Esophagus (tissue), 2 donors: ENCODE data around the gene TOX2. TPM values are rescaled to one million over a fixed set of nuclear protein-coding genes. Genes with fewer than 3 reads are reported as not detected.

Experiments
- H3K27ac ChIP-seq, 2 donors: one replicate each; pipeline ENCODE4 v1.5.1; 2013; ENCODE audit warnings: low read depth in 2 of 2, mild to moderate bottlenecking in 2 of 2, inconsistent platforms in 1 of 2, low read length in 1 of 2, moderate library complexity in 1 of 2
- H3K27me3 ChIP-seq, 2 donors: one replicate each; pipeline ENCODE4 v1.6.1; 2013; ENCODE audit warnings: low read length in 2 of 2, control low read depth in 1 of 2, mild to moderate bottlenecking in 1 of 2; ENCODE audit not compliant: insufficient read depth in 2 of 2, control insufficient read depth in 1 of 2
- H3K36me3 ChIP-seq, 2 donors: one replicate each; pipeline ENCODE4 v1.6.1; 2013; ENCODE audit warnings: low read length in 1 of 2; ENCODE audit not compliant: control insufficient read depth in 2 of 2, insufficient read depth in 2 of 2
- H3K4me1 ChIP-seq, 2 donors: one replicate each; pipeline ENCODE4 v1.6.1; 2013; ENCODE audit warnings: low read length in 1 of 2; ENCODE audit not compliant: control insufficient read depth in 2 of 2, insufficient read depth in 2 of 2
- H3K4me3 ChIP-seq, 2 donors: one replicate each; pipeline ENCODE4 v1.5.1; 2013; ENCODE audit warnings: low read length in 2 of 2, mild to moderate bottlenecking in 2 of 2, low read depth in 1 of 2, moderate library complexity in 1 of 2
- H3K9me3 ChIP-seq, 2 donors: one replicate each; pipeline ENCODE4 v1.6.1; 2013; ENCODE audit warnings: mild to moderate bottlenecking in 2 of 2, low read depth in 1 of 2, low read length in 1 of 2, moderate library complexity in 1 of 2; ENCODE audit not compliant: control insufficient read depth in 2 of 2, insufficient read depth in 1 of 2
- WGBS, 2 donors: extraction: QIAGEN DNeasy Blood & Tissue Kit; methylation state at CpG; one replicate each; pipeline ENCODE4 v1.1.7; 2013; 5-methylcytosine and 5-hydroxymethylcytosine counted together
- polyA plus RNA-seq, 2 donors: library from polyadenylated mRNA; stranded (reverse); fragments of 200-250 nt; gene quantifications; one replicate each; pipeline ENCODE4 v1.2.3, GENCODE V29; 2013
- donor health status: healthy with polysubstance abuse.
- donor health status: Bipolar disorder and iron deficiency.

TOX2 gene
- polyA plus RNA-seq, 2 donors: 6.9 to 10.5 TPM

DNA sequence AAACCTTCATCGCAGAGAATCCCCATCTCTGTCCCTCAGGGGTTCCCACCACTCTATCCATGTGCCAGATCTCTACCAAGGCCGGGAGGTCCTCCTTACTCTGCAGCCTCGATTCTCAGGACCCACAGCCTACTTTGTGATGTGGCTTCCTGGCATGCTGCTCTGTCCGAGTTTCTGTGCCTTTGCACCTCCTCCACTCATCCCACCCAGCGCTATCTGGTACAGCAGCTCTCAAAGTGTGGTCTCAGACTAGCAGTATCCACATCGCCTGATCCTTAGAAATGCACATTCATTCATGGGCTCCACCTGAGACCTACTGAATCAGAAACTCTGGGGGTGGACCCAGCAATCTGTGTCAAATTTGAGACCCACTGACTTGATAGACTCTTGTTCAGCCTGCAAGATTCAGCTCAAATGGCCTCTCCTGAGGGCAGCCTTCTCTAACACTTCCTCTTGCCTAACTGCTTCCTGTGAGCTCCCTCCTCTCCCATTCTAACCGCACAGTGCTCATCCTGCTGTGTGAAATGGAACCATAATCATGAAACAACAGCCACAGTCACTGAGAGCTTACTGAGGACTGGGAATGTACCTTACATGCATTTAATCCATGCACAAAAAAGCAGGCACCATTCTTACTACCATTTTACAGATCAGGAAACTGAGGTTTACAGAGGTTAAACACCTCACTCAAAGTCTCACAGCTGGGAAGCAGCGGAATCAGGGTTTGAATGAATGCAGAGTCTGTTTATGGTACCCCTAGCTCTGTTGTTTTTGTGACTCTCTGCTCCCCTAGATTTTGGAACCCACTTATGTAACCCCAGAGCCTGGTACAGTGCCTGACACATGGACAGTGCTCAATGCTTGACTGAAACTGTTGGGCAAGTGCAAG, 202.9 kb downstream of the TOX2 start:
- H3K4me1 ChIP-seq: no peaks in the 10 kb centered on the region
- H3K27ac ChIP-seq: peak overlapping the region in 1 of 2 donors; percentile 33
- no peaks in the 10 kb centered on the region for H3K27me3 ChIP-seq
- no peaks in the 10 kb centered on the region for H3K9me3 ChIP-seq
- H3K4me3 ChIP-seq: no peak overlapping the region
- H3K36me3 ChIP-seq: no peaks in the 10 kb centered on the region
- WGBS, 2 donors: 76 to 84% methylated on average over 8 of the region's 8 CpGs

DNA sequence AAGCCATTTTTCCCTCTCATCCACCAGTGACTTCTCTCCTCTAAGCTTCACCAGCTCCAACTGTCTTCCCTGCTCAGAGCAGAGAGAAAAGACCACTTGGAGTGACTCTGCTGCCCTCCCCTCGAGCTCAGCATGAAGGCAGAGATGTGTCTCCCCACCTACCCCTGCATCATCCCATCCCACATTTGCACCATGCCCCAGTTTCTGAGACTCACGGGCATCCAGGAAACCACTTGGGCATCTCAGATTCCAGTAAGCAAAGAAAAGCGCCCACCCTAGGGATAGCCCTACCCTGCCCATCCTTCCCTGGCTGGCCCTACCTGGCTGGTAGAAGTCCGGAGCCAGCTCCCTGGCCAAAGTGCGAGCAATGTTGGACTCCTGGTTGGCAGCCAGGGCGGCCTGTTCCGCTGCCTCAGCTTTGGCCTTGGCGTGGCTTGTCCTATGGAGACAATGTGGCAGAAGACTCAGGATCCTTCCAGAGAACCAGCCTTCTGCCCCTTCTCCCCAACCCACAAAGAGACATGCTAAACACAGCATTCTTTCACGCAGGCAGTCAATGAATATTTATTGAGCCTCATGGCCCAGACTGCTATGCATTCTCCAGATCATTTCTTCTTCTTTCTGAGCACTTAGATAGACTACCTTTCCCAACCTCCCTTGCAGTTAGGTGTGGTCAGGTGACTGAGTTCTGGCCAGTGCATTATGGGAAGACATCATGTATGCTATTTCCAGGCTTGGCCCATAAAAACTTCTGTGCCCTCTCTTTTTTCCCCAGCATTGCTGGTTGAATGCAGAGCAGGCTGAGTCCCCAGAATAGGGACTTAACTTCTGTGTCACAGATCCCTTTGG, 203.8 kb downstream of the TOX2 start:
- WGBS, 2 donors: 84% methylated on average over 9 of the region's 9 CpGs
- H3K36me3 ChIP-seq: no peaks in the 10 kb centered on the region
- H3K4me1 ChIP-seq: no peaks in the 10 kb centered on the region
- no peak overlapping the region for H3K4me3 ChIP-seq
- peak overlapping the region in 1 of 2 donors; percentile 28 for H3K27ac ChIP-seq
- H3K27me3 ChIP-seq: no peaks in the 10 kb centered on the region
- H3K9me3 ChIP-seq: no peaks in the 10 kb centered on the region

Other genes with a start within 250 kb of the TOX2 start
- gene MYBL2, start 247.7 kb upstream of the TOX2 start, polyA plus RNA-seq: 10 to 100 TPM in 1 of 2 donors, 1 to 10 TPM in 1; 9.3 to 11.6 TPM
- not detected for gene GTSF1L, start 187.8 kb upstream of the TOX2 start, polyA plus RNA-seq